Panc1 (cell line): ENCODE results near the gene TAP2.

Source experiments
- CTCF ChIP-seq: fragments of 450-650 bp; IDR thresholded peaks from 2 replicates; pipeline ENCODE4 v1.5.1; 2017; ENCODE audit warnings: mild to moderate bottlenecking
- POLR2AphosphoS5 ChIP-seq: IDR thresholded peaks from 2 replicates; pipeline ENCODE4 v1.6.1; 2012; ENCODE audit warnings: mild to moderate bottlenecking, low read depth, low read length, moderate library complexity
- SIN3A ChIP-seq: IDR thresholded peaks from 2 replicates; pipeline ENCODE4 v1.6.1; 2012; ENCODE audit warnings: low read depth, mild to moderate bottlenecking, low read length, moderate library complexity, borderline replicate concordance; ENCODE audit not compliant: insufficient read depth

DNA sequence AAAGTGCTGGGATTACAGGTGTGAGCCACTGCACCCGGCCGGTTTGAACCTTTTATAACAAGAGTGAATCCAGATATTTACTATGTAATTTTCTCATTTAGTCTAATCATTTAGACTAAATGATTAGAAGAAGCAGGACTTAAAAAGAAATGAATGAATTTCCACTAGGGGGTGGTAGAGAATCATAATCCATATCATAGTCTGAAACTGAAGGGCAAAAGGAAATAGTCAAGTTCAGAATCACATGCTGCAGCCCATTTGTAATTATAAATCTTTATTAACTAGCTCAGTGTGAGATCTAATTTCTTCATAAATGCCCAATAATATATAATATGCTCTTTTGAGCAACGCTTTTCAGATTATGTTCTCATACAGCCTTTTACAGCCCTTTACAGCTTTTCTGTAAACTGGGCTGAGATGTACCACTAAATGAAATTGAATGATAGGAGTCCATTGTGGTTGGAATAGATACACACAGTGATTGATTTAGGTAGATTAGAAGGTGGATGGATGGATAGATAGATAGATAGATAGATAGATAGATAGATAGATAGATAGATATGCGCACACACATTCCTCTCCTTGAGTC, 47.3 kb upstream of the TAP2 start:
- TF ChIP-seq POLR2AphosphoS5 (no peak), CTCF (peak; percentile 72), SIN3A (no peak)
